GM08714 (cell line): ENCODE data around the gene MAPK1.
"Not testable (repeated sequence)": the region's sequence is repeated elsewhere in the genome, so short reads cannot be mapped to it uniquely, and the experiment has no call there.

Experiments used
- H3K4me3 ChIP-seq: fragments of 200-500 bp; sonication (Bioruptor generic); 2 replicates; pipeline ENCODE4 v1.5.1; 2014; ENCODE audit warnings: mild to moderate bottlenecking, low read length, inconsistent platforms
- ZNF274 ChIP-seq: IDR thresholded peaks from 2 replicates; pipeline ENCODE4 v1.6.1; 2012; ENCODE audit warnings: mild to moderate bottlenecking, low read depth, low read length

The MAPK1 gene

GRCh38 chr22:21867528-21868266 is at the start of gene MAPK1:
Gene MAPK1, minus strand, starts transcription at chr22:21867645. Its CDS starts 205 bp downstream, at chr22:21867440.
- peak within 1 kb of the TSS; percentile 100 for H3K4me3 ChIP-seq
- no peak for TF ChIP-seq ZNF274

DNA sequence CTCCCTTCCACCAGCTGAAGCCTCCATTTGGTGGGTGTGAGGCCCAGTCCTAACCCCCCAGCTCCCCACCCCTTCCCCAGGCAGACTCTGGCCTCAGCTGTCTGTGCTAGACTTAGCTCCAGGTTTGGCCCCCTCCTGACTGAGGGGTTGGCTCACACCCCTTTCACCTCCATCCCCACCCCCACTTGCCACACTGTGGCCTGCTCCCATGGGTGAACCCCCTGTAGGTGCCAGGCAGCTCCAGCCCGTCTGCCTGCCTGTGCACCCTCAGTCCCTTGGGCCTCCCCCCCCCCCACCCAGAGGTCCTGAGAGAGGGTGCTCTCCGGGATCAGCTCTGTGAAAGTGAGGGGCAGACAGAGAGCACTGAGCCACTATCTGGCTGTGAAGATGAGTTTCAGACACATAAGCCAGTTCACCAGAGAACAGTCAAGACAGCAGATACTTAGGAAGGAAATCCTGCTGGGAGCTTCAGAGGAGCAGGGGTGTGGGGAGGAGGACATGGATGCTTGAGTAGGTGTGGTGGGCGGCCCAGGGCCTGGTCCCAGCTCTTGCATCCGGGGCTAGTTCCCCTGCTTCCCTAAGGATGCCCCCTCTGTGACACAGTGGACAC is 49.0 kb upstream of the MAPK1 start:
- no peak for TF ChIP-seq ZNF274
- no peak overlapping the region for H3K4me3 ChIP-seq

DNA sequence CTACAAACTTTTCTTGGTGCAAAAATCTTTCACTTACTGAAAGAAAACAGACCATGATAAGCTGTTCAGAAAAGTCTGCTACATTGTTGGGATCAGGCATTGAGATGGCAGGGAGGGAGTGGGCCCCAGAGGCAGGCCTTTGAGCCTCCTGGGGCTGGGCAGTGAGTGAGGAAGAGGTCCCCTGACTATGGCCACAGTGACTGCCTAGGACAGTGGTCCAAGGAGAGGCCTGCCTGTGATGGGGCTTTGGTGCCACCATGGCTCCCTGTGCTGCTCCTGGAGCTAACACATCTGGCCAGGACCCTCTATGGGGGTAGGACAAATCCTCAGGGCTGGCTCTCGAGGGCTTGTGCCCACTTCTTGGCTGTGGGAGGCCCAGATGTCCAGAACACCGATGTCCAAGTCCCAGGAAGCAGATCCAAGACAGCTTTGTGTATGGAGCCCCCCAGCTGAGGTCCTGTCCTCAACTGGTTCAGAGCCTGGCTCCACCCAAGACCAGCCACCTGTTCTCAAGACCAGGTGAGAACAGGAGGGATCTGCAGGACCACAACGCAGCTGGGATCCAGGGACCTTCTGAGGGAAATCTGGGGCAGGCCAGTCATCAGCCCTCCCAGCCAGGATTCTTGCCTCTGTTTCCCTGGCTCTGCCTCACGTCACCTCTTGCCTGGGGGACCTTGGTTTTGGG is 48.3 kb upstream of the MAPK1 start:
- no peak overlapping the region for H3K4me3 ChIP-seq
- TF ChIP-seq ZNF274: no peak

DNA sequence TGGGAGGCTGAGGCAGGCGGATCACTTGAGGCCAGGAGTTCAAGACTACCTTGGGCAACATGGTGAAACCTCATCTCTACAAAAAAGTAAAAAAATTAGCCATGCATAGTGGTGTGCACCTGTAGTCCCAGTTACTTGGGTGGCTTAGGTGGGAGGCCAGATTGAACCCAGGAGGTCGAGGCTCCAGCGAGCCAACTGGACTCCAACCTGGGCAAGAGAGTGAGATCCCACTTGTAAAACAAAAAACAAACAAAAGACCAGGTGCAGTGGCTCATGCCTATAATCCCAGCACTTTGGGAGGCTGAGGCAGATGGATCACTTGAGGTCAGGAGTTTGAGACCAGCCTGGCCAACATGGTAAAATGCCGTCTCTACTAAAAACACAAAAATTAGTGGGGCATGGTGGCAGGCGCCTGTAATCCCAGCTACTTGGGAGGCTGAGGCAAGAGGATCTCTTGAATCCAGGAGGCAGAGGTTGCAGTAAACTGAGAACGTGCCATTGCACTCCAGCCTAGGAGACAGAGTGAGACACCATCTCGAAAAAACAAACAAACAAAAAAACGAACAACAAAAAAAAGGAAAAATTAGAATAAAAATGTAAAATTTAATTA is 46.7 kb upstream of the MAPK1 start:
- H3K4me3 ChIP-seq: not testable (repeated sequence)

DNA sequence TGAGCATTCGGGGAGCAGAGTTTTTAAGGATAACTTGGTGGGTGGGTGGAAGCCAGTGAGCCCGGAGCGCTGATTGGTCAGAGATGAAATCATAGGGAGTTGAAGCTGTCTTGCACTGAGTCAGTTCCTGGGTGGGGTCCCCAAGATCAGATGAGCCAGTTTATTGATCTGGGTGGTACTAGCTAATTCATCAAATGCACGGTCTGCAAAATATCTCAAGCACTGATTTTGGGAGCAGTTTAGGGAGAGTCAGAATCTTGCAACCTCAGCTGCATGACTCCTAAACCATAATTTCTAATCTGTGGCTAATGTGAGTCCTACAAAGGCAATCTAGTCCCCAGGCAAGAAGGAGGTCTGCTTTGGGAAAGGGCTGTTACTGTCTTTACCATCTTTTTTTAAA is 42.9 kb upstream of the MAPK1 start:
- not testable (repeated sequence) for H3K4me3 ChIP-seq

- TF ChIP-seq ZNF274: no peak
- no peak overlapping the region for H3K4me3 ChIP-seq
Observed at GRCh38 chr22:21909871-21910270, 42.4 kb upstream of the MAPK1 start.

GRCh38 chr22:21907638-21908522 is 40.4 kb upstream of the MAPK1 start:
- TF ChIP-seq ZNF274: no peak
- H3K4me3 ChIP-seq: no peak overlapping the region

- not testable (repeated sequence) for H3K4me3 ChIP-seq
Observed at GRCh38 chr22:21905234-21905633, 37.8 kb upstream of the MAPK1 start.

GRCh38 chr22:21904250-21904789 is 36.9 kb upstream of the MAPK1 start:
- TF ChIP-seq ZNF274: no peak

GRCh38 chr22:21903283-21903682 is 35.8 kb upstream of the MAPK1 start:
- TF ChIP-seq ZNF274: no peak
- H3K4me3 ChIP-seq: no peak overlapping the region

More at GRCh38 chr22:21904250-21904789, 36.9 kb upstream of the MAPK1 start:
- no peak overlapping the region for H3K4me3 ChIP-seq

GRCh38 chr22:21902296-21903087 is 35.0 kb upstream of the MAPK1 start:
- TF ChIP-seq ZNF274: no peak
- no peak overlapping the region for H3K4me3 ChIP-seq

DNA sequence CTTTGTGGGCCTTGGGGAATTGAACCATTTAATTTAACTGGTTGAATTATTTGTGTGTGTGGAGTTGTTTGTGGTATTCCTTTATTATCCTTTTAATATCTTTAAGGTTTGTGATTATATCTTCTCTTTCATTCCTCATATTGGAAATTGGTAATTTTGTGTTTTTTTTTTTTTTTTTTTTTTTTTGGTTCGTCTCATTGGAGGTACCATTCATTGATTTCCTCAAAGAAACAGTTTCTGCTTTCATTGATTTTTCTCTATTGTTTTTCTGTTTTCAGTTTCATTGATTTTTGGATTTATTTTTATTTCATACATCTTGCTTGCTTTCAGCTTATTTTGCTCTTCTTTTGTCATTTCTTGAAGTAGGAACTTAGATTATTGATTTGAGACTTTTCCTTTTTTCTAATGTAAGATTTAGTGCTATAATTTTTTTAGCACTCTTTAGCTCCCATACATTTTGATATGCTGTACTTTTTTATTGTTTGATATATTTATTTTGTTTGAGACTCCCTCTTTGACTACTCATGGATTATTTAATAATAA is 31.0 kb upstream of the MAPK1 start:
- H3K4me3 ChIP-seq: no peak overlapping the region
- no peak for TF ChIP-seq ZNF274
